Measurements from ENCODE around the gene SDF2.
A peak's percentile ranks its signal among the peaks of the same experiment; 100 is the strongest.

The SDF2 gene

DNA sequence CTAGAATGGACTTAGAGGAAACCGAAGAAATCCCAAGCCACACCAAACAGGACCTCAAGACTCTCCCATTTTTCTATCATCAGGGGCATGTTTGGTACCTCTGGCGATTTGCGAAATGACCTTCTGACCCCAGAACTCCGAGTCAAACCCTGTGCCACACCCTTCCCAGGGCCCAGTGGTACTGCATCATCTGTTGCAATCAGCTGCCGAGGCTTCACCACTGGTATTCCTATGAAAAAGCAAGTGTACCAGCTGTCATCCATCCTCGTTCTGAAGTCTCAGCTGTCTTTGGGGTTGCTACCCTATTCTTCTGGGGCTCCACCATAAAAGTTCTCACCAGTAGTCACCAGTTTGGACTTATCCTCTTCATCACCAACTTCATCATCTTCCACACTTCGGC, 45.4 kb downstream of the SDF2 start:
- Histone ChIP-seq H3K4me3 (ENCODE audit: low read length in 2 of 2) (no peak overlapping the region), H4K91ac (ENCODE audit: low read depth, low read length, poor library complexity) (no peak overlapping the region), H2BK15ac (ENCODE audit: low read length) (no peak overlapping the region), H2BK5ac (ENCODE audit: low read length) (no peak overlapping the region), H3K4me1 (ENCODE audit: control insufficient read depth in 2 of 2, insufficient read depth in 1 of 2, low read depth in 1 of 2, low read length in 2 of 2) (peaks cover 2 to 5% of the 10 kb centered on the region in 2 donors), H3K4ac (ENCODE audit: low read length) (no peak overlapping the region), H2AK5ac (ENCODE audit: low read depth, low read length) (no peak overlapping the region), H3K27ac (replicated peaks; ENCODE audit: low read length) (no peak overlapping the region), H4K8ac (ENCODE audit: low read depth, low read length) (no peak overlapping the region), H3K79me1 (ENCODE audit: low read depth, low read length) (no peaks in the 10 kb centered on the region), H2AFZ (ENCODE audit: low read length) (no peak overlapping the region), H3K9ac (ENCODE audit: low read depth, low read length, poor library complexity) (no peak overlapping the region), H3K36me3 (replicated peaks in 1 of 2; ENCODE audit: control insufficient read depth in 2 of 2, insufficient read depth in 2 of 2, low read length in 2 of 2) (peaks cover 65 to 99% of the 10 kb centered on the region in 2 donors), H2BK12ac (ENCODE audit: low read length) (no peak overlapping the region), H3K18ac (ENCODE audit: low read length) (no peak overlapping the region), H2BK120ac (ENCODE audit: low read depth, low read length) (no peak overlapping the region), H3K27me3 (ENCODE audit: control insufficient read depth in 3 of 3, insufficient read depth in 3 of 3, low read depth in 1 of 3, low read length in 3 of 3) (no peaks in the 10 kb centered on the region), H3K23ac (ENCODE audit: low read depth, low read length, poor library complexity) (no peak overlapping the region), H3K9me3 (replicated peaks in 1 of 2; ENCODE audit: control insufficient read depth in 2 of 2, insufficient read depth in 1 of 2, low read depth in 1 of 2, low read length in 2 of 2) (no peaks in the 10 kb centered on the region), H3K4me2 (ENCODE audit: insufficient read depth, low read length, poor library complexity, severe bottlenecking) (no peak overlapping the region), H3K14ac (ENCODE audit: low read length) (no peak overlapping the region)
- DNase-seq (ENCODE audit: low spot score) = no peak
- WGBS, 2 donors (ENCODE audit: extremely low coverage in 2 of 2, insufficient read length in 2 of 2, insufficient replicate concordance in 1 of 2) = no CpG with 5 or more reads among the region's 7 CpGs

DNA sequence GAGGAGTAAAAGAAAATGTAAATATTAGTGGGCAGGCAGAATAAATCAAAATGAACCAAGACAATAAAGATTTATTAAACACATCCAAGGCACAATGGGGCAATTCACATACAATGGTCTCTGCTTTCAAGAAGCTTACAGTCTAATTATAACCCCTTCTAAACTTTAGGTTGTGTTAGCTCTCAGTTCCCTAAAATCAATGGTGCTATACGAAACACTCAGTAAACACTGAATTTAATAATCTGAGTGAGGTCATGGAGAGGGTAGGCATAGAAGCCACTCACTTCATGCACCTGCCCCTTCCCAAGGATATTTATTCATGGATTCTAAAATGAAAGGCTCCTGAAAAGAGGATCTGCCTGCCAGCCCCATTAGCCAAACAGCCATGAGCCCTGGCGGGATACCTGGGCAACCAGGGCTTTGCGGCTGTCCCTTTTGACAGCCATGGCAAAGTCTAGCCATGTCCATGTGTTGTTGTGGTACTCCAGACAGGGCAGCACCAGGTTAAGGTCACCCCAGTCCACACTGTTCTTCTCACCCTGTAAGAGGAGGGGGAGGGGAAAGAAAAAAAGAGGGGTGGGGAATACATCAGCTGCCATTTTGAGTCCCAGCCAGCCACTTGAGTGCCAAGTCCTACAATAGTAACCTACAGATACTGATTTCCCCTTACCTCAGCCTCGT, 46.3 kb downstream of the SDF2 start:
- no peak overlapping the region for H3K23ac ChIP-seq (ENCODE audit: low read depth, low read length, poor library complexity)
- H3K27ac ChIP-seq (replicated peaks; ENCODE audit: low read length) = no peak overlapping the region
- WGBS, 2 donors (ENCODE audit: extremely low coverage in 2 of 2, insufficient read length in 2 of 2, insufficient replicate concordance in 1 of 2) = no CpG with 5 or more reads among the region's 4 CpGs
- H4K8ac ChIP-seq (ENCODE audit: low read depth, low read length) = no peak overlapping the region
- peaks cover 66 to 99% of the 10 kb centered on the region in 2 donors for H3K36me3 ChIP-seq (replicated peaks in 1 of 2; ENCODE audit: control insufficient read depth in 2 of 2, insufficient read depth in 2 of 2, low read length in 2 of 2)
- H3K4me3 ChIP-seq (ENCODE audit: low read length in 2 of 2) = no peak overlapping the region
- H3K9me3 ChIP-seq (replicated peaks in 1 of 2; ENCODE audit: control insufficient read depth in 2 of 2, insufficient read depth in 1 of 2, low read depth in 1 of 2, low read length in 2 of 2) = no peaks in the 10 kb centered on the region
- H3K9ac ChIP-seq (ENCODE audit: low read depth, low read length, poor library complexity) = no peak overlapping the region
- H3K4me1 ChIP-seq (ENCODE audit: control insufficient read depth in 2 of 2, insufficient read depth in 1 of 2, low read depth in 1 of 2, low read length in 2 of 2) = peaks cover 2 to 5% of the 10 kb centered on the region in 2 donors
- H3K79me1 ChIP-seq (ENCODE audit: low read depth, low read length) = no peaks in the 10 kb centered on the region
- no peak overlapping the region for H4K91ac ChIP-seq (ENCODE audit: low read depth, low read length, poor library complexity)
- no peak overlapping the region for H2BK12ac ChIP-seq (ENCODE audit: low read length)
- no peak overlapping the region for H3K18ac ChIP-seq (ENCODE audit: low read length)
- no peak overlapping the region for H3K14ac ChIP-seq (ENCODE audit: low read length)
- no peak overlapping the region for H2BK5ac ChIP-seq (ENCODE audit: low read length)
- H3K27me3 ChIP-seq (ENCODE audit: control insufficient read depth in 3 of 3, insufficient read depth in 3 of 3, low read depth in 1 of 3, low read length in 3 of 3) = no peaks in the 10 kb centered on the region
- H2BK15ac ChIP-seq (ENCODE audit: low read length) = no peak overlapping the region
- no peak for DNase-seq (ENCODE audit: low spot score)
- no peak overlapping the region for H3K4me2 ChIP-seq (ENCODE audit: insufficient read depth, low read length, poor library complexity, severe bottlenecking)
- H2BK120ac ChIP-seq (ENCODE audit: low read depth, low read length) = no peak overlapping the region
- H2AK5ac ChIP-seq (ENCODE audit: low read depth, low read length) = no peak overlapping the region
- no peak overlapping the region for H2AFZ ChIP-seq (ENCODE audit: low read length)
- no peak overlapping the region for H3K4ac ChIP-seq (ENCODE audit: low read length)

DNA sequence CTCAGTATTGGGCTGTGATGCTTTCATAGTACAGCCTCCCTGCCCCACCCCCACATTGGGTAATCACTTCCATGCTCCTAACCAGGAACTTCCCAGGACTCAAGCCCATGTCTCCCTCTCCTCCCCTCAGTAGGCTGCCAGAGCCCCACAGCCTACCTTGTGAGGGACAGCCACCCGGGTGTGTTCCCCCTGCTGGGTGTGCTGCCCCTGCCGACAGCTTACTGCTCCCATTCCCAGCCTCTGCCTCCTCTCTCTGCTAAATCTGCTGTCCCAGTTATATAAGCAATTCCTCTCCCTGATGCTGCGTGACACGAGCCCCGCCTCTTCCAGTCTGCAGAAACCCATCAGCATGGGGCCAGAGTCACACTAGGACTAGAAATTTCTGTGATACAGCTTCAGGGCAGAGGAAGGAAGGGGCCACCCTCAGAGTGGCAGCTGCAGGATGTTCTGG, 47.8 kb downstream of the SDF2 start, which contains the start of gene RSKR:
Gene RSKR, minus strand, starts transcription at position 255 of the 451 bp plus-strand sequence. Its CDS starts 24 bp downstream, at position 231.
- Histone ChIP-seq H3K27ac (replicated peaks; ENCODE audit: low read length) (no peak within 1 kb of the TSS), H3K79me1 (ENCODE audit: low read depth, low read length) (no peaks in the 10 kb centered on the region), H2AFZ (ENCODE audit: low read length) (no peak within 1 kb of the TSS), H3K36me3 (replicated peaks in 1 of 2; ENCODE audit: control insufficient read depth in 2 of 2, insufficient read depth in 2 of 2, low read length in 2 of 2) (peaks cover 56 to 99% of the 10 kb centered on the region in 2 donors), H4K8ac (ENCODE audit: low read depth, low read length) (no peak within 1 kb of the TSS), H3K14ac (ENCODE audit: low read length) (no peak within 1 kb of the TSS), H3K4ac (ENCODE audit: low read length) (no peak within 1 kb of the TSS), H3K4me1 (ENCODE audit: control insufficient read depth in 2 of 2, insufficient read depth in 1 of 2, low read depth in 1 of 2, low read length in 2 of 2) (peaks cover 2 to 5% of the 10 kb centered on the region in 2 donors), H2BK5ac (ENCODE audit: low read length) (no peak within 1 kb of the TSS), H4K91ac (ENCODE audit: low read depth, low read length, poor library complexity) (no peak within 1 kb of the TSS), H3K9ac (ENCODE audit: low read depth, low read length, poor library complexity) (peak within 1 kb of the TSS; percentile 47), H2BK120ac (ENCODE audit: low read depth, low read length) (no peak within 1 kb of the TSS), H3K4me3 (ENCODE audit: low read length in 2 of 2) (no peak within 1 kb of the TSS), H3K23ac (ENCODE audit: low read depth, low read length, poor library complexity) (no peak within 1 kb of the TSS), H3K27me3 (ENCODE audit: control insufficient read depth in 3 of 3, insufficient read depth in 3 of 3, low read depth in 1 of 3, low read length in 3 of 3) (no peaks in the 10 kb centered on the region), H3K9me3 (replicated peaks in 1 of 2; ENCODE audit: control insufficient read depth in 2 of 2, insufficient read depth in 1 of 2, low read depth in 1 of 2, low read length in 2 of 2) (no peaks in the 10 kb centered on the region), H3K4me2 (ENCODE audit: insufficient read depth, low read length, poor library complexity, severe bottlenecking) (no peak within 1 kb of the TSS), H2BK12ac (ENCODE audit: low read length) (no peak within 1 kb of the TSS), H3K18ac (ENCODE audit: low read length) (no peak within 1 kb of the TSS), H2AK5ac (ENCODE audit: low read depth, low read length) (no peak within 1 kb of the TSS), H2BK15ac (ENCODE audit: low read length) (no peak within 1 kb of the TSS)
- DNase-seq (ENCODE audit: low spot score) = no peak
- no CpG with 5 or more reads among the region's 5 CpGs for WGBS, 2 donors (ENCODE audit: extremely low coverage in 2 of 2, insufficient read length in 2 of 2, insufficient replicate concordance in 1 of 2)

DNA sequence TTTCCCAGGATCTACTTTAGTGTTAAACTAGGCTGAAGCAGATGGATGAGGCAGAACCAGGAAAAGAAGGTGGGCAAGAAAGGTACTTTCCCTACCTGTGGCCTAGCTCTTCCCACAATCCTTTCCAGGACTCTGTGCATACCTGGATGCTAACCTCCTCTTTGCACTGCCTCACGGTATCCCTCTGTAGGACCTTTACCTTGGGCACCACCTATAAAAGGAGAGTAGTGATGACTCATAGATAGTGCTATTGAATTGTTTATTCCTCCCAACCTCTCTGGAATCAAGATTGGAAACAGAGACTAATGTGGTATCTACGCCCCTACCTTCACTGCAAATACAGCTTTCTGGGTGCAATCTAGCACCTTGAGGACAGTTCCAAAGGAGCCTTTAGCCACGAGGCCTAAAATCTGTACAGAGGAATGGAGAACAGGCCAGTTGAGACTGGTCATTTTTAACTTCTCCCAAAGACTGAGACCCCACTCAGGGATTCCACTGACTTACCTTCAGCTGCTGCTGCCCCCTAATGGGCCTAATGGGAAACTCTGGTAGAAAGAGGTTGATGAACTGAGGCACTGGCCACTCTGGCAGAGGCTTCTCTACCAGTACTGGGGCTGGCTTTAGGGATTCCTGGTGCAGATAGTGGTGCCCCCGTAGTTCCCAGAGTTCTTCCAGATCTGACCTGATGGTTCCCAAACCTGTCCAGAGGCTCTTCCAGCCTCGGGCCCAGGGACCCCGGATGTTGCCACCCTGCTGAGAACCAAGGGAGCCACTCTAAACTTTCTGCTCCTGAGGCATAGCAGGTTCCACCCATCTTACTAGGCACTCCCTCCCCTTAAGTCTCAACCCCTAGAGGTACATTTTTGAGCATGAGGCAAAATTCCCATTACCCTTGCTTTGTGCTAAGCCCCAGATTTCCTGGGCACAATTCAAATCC, 48.5 kb downstream of the SDF2 start:
- H3K14ac ChIP-seq (ENCODE audit: low read length) = no peak overlapping the region
- H3K4me2 ChIP-seq (ENCODE audit: insufficient read depth, low read length, poor library complexity, severe bottlenecking) = no peak overlapping the region
- no peak overlapping the region for H2AFZ ChIP-seq (ENCODE audit: low read length)
- no peak overlapping the region for H3K9ac ChIP-seq (ENCODE audit: low read depth, low read length, poor library complexity)
- H2BK120ac ChIP-seq (ENCODE audit: low read depth, low read length) = no peak overlapping the region
- H4K91ac ChIP-seq (ENCODE audit: low read depth, low read length, poor library complexity) = no peak overlapping the region
- no peaks in the 10 kb centered on the region for H3K79me1 ChIP-seq (ENCODE audit: low read depth, low read length)
- WGBS, 2 donors (ENCODE audit: extremely low coverage in 2 of 2, insufficient read length in 2 of 2, insufficient replicate concordance in 1 of 2) = no CpG with 5 or more reads among the region's 6 CpGs
- H3K23ac ChIP-seq (ENCODE audit: low read depth, low read length, poor library complexity) = no peak overlapping the region
- no peaks in the 10 kb centered on the region for H3K9me3 ChIP-seq (replicated peaks in 1 of 2; ENCODE audit: control insufficient read depth in 2 of 2, insufficient read depth in 1 of 2, low read depth in 1 of 2, low read length in 2 of 2)
- no peak overlapping the region for H2BK12ac ChIP-seq (ENCODE audit: low read length)
- peaks cover 52 to 98% of the 10 kb centered on the region in 2 donors for H3K36me3 ChIP-seq (replicated peaks in 1 of 2; ENCODE audit: control insufficient read depth in 2 of 2, insufficient read depth in 2 of 2, low read length in 2 of 2)
- no peak overlapping the region for H4K8ac ChIP-seq (ENCODE audit: low read depth, low read length)
- H2BK15ac ChIP-seq (ENCODE audit: low read length) = no peak overlapping the region
- no peak overlapping the region for H3K27ac ChIP-seq (replicated peaks; ENCODE audit: low read length)
- peak; percentile 44 for DNase-seq (ENCODE audit: low spot score)
- H2BK5ac ChIP-seq (ENCODE audit: low read length) = no peak overlapping the region
- no peak overlapping the region for H3K4me3 ChIP-seq (ENCODE audit: low read length in 2 of 2)
- H3K18ac ChIP-seq (ENCODE audit: low read length) = no peak overlapping the region
- H3K4me1 ChIP-seq (ENCODE audit: control insufficient read depth in 2 of 2, insufficient read depth in 1 of 2, low read depth in 1 of 2, low read length in 2 of 2) = peaks cover 2 to 5% of the 10 kb centered on the region in 2 donors
- no peak overlapping the region for H3K4ac ChIP-seq (ENCODE audit: low read length)
- H3K27me3 ChIP-seq (ENCODE audit: control insufficient read depth in 3 of 3, insufficient read depth in 3 of 3, low read depth in 1 of 3, low read length in 3 of 3) = no peaks in the 10 kb centered on the region
- no peak overlapping the region for H2AK5ac ChIP-seq (ENCODE audit: low read depth, low read length)

Measured in neuronal stem cell (in vitro differentiated cells).